ENCODE data around the gene CCDC9.

Gene CCDC9

DNA sequence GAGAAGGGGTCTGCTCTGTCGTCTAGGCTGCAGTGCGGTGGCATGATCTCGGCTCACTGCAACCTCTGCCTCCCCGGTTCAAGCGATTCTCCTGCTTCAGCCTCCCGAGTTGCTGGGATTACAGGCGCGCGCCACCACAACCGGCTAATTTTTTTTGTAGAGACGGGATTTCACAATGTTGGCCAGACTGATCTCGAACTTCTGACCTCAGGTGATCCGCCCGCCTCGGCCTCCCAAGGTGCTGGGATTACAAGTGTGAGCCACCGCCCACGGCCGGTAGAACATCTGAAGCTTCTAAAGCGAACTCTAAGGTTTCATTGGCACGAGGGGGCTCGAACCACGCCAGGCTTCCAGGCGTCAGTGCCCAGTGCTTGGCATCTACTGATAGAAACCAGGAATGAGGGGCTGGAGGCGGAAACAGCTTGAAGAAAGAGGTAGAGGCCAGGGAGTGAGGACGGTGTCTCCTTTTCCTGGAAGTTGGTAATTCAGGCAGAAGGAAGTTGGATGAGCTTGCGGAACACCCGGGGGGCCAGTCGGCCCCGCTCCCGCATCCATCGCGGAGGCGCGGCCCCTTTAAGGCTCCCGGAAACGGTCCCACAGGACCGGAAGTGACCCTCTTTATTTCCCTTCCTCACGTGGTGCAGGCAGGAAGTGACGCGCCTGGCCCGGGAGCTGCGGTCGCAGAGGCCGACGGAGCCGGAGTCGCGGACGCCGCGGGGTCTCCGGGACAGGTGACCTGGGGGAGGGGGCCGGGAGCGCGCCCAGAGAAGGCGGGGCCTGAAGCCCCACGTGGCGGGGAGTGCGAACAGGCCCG is at the start of gene CCDC9:
Gene CCDC9 (plus strand): TSS at position 647 of the 814 bp plus-strand sequence. CDS start 1,876 bp downstream, outside the sequence.
- peak; percentile 95 for DNase-seq (ENCODE audit: low read depth)

DNA sequence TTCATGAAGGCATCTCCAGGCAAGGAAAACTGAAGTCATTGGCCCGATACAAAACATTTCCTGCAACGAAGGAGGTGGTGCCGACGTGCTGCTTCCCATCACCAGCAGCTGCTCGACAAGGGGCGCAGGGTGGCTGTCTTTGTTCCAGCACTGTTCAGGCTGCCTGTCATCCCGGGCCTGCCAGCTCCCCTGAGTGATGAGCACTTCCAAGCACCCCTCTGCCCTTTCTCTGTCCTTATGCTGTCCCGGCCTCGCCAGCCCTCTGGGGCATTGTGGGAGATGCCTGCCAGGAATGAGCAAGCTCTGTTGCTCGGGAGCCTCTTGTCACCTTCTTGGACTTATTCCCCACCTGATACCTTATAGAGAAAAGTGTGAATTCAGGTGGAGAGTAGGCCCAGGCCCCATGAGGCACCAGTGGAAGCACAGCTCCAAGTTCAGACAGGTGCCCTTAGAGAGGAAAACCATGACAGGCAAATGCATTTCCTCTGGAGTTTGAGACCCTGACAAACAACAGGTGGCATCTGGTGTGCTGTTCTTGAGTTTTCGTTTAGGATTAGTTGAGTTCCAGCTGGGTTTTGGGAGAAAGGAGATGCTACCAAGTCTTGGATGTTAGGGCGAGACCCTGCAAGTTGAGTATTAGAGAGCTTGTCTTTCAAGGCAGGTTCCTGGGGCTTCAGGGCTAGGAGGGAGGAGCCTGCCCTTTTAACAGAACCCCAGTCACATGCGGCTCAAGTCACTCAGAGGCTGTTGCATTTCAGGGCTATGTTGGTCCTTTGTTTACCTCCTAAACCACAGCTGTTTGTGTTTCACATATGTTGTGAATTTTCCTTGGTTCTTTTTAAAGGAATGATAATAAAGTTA is 46.8 kb upstream of the CCDC9 start:
- no peak for DNase-seq (ENCODE audit: low read depth)

DNA sequence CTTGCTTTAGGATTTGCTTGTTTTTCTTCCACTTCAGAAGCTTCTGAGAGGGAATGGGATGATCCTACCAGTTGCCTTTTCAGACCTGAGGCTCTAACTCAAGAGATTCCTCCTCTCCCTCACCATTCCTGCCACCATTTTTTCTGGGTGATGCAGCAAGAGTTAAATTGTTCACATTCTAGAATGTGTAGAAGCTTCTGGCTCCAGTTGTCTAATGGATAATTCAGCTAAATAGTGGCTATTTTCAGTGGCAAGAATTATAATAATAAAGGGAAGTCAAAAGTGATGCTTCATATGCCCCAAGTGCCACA is 46.2 kb upstream of the CCDC9 start:
- DNase-seq (ENCODE audit: low read depth) = peak; percentile 66

DNA sequence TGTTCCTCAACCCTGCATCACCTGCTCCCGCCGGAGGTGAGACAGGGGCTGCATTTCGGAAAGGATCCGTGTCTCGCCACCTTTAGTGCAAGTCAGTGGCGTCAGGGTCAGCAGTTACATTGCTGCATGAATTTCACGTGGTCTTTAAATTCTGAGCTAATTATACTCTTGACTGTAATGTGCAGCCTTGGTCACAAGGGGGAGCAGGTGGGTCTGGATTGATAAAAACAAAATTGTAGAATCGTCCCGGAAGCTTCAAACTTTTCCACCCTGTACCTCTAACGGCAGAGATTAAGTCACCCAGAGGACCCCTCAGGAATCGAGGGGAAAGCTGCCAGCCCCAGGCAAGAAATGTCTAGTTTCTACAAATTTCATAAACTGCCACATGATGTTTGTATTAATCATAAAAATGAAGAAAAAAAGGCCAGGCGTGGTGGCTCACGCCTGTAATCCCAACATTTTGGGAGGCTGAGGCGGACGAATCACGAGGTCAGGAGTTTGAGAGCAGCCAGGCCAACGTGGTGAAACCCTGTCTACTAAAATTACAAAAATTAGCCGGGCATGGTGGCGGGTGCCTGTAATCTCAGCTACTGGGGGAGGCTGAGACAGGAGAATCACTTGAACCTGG is 45.5 kb upstream of the CCDC9 start:
- peak; percentile 85 for DNase-seq (ENCODE audit: low read depth)

DNA sequence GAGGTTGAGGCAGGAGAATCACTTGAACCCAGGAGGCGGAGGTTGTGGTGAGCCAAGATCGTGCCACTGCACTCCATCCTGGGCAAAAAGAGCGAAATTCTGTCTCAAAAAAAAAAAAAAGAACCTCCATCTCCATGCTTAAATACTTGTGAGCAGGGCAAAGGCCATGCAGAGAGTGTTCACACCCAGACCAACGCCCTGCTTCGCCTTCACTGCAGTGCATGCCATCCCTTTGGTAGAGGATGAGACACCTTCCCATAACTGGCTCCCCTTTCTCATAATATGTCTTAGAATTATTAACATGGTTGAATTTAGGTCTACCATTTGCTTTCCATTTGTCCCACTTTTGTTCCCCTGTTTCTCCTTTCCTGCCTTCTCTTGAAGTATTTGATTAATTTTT is 40.7 kb upstream of the CCDC9 start:
- DNase-seq (ENCODE audit: low read depth) = no peak

DNA sequence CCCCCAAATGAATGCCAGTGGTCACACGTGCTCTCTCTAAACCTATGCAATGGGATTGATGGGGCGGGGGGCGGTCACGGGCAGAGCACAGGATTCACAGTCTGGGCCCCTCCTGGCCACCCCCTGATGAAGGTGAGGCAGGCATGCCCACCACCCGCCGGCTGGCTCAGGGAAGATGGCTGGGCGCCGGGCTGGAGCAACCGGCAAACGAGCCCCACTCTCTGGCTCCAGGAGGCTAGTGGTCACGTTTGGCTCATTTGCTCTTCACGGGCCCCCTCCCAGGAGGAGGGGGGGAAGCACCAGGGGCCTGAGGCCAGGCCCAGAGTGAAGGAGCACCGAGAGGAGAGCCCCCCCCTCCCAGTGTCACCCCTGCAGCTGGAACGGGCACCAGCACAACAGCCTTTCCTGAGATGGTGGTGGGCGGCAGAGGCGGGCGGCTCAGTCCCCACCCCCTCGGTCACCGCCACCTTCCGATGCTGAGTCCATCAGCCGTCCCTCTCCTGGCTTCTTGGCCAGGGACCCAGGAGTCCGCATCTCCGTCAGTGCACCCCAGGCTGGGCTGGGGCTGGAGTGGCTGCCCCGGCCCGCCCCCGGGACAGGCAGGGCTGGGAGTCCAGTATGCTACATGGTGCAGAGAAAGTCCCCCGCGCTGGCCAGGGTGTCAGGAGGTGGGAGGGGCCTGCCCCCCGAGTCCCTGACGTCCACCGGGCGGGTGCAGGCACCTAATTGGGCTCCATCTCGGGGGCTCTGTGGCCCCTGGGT is 35.1 kb upstream of the CCDC9 start:
- no peak for DNase-seq (ENCODE audit: low read depth)

DNA sequence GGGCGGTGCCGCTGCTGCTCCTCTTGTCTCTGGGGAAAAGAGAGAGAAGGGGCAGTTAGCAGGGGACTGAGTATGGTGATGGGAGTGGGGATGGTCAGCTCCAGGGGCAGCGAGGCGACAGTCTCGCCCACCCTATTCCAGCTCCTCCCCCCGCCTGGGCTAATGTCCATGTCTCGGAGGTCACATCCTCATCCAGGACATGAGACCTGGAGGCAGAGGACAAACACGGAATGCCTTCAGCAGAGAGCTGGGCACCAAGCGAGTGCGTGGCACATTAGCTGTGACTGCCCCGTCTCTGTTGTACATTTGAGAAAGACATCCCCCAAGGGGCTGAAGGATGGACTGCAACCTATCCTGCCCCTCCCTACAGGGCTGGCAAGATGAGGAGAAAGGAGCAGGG is 34.4 kb upstream of the CCDC9 start:
- no peak for DNase-seq (ENCODE audit: low read depth)

DNA sequence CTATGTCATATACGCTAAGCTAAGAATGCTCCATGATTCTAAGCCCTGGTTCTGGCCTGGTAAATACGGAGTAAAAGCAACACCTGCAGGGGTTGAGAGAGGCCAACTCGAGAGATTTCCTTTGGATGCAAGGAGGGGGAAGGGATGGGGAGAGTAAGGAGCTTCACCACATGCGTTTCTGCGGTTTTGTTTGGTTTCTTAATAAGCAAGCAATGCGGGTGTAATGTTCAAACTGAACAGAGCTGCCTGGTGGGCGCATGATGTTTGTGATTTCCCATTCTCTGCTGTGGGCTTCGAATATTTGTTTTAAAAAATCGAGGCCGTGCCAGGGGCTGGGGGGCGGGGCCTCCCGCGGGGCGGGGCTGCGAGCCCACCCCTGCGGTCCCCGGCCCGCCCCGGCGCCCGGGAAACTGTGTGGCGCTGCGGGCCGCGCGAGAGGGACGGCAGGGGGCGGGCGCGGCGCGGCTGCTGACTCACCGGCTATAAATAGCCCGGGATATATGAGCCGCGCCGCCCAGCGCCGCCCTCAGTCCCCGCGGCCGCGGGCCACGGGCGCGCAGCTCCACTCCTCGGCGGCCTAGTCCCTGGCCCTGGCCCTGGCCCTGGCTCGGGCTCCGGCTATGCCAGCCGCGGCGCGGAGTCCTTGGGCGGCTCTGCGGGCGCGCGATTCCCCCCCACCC is 30.4 kb upstream of the CCDC9 start:
- peak; percentile 88 for DNase-seq (ENCODE audit: low read depth)

DNA sequence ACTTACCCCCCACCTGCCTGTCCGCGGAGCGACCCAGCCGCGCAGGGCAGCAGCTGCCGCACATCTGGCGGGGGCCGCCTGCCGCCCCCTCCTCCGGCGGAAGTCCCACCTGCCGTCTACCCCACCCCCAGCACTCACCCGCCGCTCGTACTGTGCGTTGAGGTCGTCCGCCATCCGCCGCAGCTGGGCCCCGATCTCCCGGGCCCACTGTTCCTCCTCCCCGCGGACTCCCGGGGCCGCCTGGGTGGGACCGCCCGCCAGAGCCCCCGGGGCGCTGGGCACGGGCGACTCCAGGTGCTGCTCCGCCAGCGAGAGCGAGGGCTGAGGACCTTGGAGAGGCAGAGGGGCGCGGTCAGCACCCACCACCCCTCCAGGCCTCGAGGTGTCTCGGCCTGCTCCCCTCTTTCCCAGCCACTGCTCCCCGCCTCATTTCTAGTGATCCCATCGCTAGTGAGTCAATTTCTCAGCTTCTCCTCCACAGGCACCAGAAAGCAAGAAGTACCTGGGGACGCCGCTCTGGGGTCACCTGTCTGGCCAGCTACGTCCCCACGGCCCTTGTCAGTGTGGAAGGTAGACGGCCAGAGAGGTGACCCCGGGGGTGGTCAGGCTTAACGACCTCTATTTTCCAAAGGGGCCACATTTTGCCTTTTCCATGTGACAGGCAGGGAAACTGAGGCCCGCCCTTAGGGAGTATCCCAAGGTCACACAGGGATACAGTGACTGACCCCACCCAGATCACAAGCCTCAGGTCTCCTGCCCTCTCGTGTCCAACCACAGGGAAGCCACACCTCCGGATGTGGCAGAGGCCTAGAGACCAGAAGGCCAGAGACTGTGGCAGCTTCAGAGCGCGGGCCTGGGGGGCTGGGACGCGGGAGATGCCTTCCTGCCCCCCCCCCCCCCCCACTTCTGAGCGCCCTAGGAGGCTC is 29.6 kb upstream of the CCDC9 start:
- DNase-seq (ENCODE audit: low read depth) = peak; percentile 90

DNA sequence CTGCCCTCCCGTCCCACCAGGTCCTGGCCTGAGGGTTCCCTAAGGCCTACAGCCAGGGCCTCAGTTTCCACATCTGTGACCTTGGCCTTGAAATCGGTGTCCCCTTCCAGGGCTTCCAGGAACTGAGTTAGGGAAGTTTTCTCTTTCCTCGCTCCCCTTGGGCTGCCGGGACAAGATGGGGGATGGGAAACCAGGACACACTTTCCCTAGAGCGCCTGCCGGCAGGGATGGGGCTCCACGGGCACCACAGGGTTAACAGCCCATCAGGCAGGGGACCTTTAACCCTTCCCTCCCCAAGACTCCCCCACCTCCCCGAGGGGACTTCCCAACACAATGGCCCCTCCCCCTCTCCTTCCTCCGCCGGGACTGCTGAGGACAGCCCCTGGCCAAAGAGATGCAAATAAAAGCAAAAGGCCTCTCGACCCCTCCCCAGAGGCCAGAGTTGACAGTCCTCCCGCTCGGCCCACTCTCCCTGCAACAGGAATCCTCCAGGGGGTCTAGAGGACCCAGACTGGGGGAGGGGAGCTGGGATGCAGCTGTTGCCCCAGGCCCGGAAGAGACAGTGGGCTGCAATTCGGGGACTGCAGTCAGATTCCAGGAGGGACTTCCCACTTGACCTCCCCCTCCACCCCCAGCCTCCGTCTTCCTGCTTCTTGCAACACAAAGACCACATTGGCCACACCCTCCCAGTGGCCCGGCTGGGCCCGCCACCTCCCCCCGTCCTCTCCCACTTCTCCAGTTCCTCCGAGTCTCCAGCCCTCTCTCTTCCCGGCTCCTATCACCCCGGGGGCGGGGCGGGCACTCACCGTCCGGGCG is 28.8 kb upstream of the CCDC9 start:
- peak; percentile 97 for DNase-seq (ENCODE audit: low read depth)

DNA sequence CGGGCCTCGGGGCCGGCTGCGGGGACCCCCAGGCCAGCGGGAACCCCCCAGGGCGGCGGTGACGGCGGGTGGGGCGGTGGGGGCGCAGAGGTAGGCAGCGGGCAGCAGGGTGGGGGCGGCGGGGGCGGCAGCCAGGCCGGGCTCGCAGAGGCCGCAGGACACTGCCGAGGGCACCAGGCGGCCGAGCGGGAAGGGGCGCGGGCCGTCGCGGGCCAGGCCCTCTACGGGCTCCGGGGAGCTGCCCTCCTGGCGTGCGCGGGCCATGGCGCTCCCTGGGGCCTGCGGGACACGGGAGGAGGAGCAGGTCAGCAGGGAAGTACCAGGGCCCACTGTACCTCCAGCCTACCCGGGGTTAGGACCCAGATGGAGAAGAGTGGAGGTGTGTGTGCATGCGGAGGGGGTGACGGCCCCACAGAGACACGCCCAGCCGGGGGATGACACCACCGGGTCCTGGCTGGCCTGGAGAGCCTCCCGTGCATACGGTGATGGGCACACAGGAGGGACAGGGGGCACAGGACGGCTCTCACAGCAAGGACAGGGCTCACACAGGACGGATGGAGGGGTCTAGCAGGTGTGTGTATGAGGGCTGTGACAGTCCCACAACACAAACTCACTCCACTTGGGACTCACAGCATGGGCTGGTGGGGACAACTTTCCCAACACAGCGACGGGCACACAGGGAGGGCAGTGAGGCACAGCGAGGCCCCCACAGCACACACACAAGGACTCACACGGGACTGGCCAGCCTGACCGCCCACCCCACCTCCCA is 28.0 kb upstream of the CCDC9 start:
- DNase-seq (ENCODE audit: low read depth) = peak; percentile 57

DNA sequence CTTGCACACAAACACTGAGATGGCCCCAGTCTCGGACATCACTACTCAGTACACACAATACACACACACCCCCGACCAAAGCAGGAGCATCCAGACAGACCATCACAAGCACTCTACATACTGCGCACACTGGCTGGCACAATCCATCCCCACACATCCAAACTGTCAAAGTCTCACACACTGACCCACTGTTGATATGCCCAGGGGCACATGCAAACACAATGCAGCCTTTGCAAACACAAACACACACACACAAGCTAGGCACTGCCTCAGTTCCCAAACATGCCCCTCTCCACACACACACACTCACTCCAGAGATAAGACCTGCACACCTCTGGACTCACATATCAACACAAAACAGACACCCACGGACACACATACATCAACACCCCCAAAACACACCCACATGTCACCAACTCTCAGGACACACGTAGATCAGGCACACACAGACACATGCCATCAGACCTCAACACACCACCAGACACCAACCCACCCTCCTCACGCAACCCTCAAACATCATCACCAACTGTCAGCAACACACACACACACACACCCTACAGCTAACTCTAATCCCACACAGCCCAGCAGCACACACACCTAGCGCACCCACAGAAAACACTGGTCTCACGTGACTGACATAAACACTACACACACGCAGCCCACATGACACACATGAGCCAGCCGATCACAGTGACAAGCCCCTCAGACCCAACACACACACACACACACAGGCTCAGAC is 27.2 kb upstream of the CCDC9 start:
- peak; percentile 43 for DNase-seq (ENCODE audit: low read depth)

DNA sequence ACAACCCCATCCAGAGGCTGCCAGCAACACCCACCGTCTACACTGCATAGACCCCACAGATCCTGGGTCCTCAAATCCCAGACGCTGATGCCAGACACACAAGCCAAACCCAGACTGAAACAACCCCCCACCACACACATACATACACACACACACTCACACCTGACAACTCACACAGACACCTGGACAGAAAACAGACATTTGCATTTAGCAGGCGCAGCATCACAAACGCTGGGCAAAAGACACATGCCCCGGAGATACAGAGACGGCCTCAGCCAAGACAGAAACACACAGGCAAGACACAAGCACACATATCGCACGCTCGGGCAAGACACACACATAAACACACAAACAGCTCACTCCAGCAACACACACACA is 26.7 kb upstream of the CCDC9 start:
- DNase-seq (ENCODE audit: low read depth) = peak; percentile 30

DNA sequence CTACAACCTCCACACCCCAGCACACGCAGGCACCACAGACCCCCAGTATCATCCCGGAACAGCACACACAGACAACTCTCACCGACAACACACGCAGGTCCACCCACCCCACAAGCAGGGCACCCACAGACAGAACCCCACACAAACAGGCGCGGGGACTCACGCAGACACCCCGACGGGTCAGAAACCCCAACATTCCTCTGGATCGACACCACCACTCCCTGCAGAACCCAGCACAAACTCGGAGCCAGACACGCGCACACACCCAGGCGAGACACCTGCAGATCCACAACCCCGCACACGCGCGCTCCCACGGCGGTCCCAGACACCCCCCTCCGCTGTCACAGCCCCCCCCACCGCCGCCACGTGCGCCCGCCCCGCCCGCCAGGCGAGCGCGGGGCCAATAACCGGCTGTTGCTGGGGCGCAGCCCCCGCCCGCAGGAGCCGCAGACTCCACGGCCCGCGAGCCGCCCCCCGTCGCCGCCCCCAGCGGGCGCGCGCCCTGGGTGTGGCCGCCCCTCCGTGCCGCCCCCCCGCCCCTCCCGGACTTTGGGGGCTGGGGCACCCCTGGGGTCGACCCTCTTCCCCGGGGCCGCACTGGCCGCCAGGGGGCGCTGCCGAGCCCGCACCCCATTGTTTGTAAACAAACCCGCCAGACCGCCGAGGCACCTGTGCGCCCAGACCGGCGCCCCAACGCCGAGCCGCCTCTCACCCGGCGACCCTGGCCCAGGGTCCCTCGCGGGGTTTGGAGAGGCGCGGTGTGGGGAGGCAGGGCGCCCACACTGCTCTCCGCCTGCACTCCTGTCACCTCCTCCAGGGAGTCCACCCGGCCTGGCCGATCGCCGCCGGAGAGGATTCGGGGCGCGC is 26.0 kb upstream of the CCDC9 start:
- DNase-seq (ENCODE audit: low read depth) = peak; percentile 53

DNA sequence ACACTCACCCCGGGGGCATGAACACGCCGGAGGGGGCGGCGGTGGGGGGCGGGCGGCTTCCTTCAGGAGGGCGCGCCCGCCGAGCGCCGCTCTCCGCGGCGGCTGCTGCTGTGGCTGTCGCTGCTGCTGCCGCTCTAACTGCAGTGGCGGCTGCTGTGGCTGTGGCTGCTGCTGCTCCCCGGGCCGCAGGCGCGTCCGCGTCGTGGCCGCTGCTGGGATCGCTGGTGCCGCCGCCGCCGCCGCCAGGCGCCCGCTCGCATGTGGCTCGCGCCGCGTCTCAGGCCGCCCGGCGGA is 25.5 kb upstream of the CCDC9 start, which contains the start of gene BBC3:
Gene BBC3 (minus strand): TSS at position 279 of the 294 bp plus-strand sequence. CDS start 2,768 bp downstream, outside the sequence.
- no peak for DNase-seq (ENCODE audit: low read depth)

DNA sequence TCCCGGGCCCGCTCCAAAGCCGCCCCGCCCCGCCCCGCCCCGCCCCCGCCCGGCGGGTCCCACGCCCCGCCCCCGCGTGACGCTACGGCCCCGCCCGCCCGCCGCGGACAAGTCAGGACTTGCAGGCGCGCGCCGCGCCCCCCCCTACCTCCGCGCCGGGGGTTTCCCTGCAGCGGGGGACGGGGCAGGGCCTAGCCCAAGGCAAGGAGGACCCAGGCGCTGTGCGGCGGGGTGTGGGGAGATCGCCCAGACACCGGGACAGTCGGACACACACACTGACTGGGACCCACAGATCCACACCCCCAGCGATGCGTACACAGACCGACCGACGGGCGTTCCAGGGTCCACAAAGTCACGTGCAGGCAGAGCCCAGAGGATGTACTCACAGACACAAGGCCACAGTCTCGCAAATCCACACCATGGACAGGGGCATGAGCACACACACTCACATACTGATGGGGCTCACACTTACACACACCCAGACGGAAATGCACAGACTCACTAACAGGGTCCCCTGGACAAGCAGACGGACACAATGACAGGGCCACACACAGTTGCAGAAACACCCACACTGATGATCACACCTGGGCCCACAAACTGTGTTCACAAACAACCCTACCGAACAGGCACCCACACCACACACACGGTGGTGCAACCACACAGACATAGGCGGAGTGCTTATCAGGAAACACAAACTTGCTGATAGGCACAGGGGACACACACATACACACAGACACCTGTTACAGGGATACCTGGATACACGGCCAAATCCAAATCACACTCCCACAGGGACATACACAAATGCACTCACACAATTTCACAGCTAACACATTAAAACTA is 24.9 kb upstream of the CCDC9 start:
- DNase-seq (ENCODE audit: low read depth) = peak; percentile 86

All from EH (cell line).